ENCODE results near the gene CDC7.

- TF ChIP-seq EP300 (IDR thresholded peaks at IDR 0.05; ENCODE audit: borderline replicate concordance): no peak
- no peak for TF ChIP-seq CREB1 (IDR thresholded peaks at IDR 0.05; ENCODE audit: low read depth)
- no peak for TF ChIP-seq REST (IDR thresholded peaks at IDR 0.05; ENCODE audit: low read depth)
- TF ChIP-seq MAX (IDR thresholded peaks at IDR 0.05): no peak
Measured at GRCh38 chr1:91498035-91498434, 2.6 kb upstream of the CDC7 start.

Measured in Ishikawa (cell line).